Kidney tubule cell (primary cell): Measurements from ENCODE around the gene ZFP14.

Experiments
- DNase-seq: peaks from one replicate; pipeline ENCODE4 v3.0.0-alpha.2; 2018; ENCODE audit warnings: low spot score

ZFP14 gene

DNA sequence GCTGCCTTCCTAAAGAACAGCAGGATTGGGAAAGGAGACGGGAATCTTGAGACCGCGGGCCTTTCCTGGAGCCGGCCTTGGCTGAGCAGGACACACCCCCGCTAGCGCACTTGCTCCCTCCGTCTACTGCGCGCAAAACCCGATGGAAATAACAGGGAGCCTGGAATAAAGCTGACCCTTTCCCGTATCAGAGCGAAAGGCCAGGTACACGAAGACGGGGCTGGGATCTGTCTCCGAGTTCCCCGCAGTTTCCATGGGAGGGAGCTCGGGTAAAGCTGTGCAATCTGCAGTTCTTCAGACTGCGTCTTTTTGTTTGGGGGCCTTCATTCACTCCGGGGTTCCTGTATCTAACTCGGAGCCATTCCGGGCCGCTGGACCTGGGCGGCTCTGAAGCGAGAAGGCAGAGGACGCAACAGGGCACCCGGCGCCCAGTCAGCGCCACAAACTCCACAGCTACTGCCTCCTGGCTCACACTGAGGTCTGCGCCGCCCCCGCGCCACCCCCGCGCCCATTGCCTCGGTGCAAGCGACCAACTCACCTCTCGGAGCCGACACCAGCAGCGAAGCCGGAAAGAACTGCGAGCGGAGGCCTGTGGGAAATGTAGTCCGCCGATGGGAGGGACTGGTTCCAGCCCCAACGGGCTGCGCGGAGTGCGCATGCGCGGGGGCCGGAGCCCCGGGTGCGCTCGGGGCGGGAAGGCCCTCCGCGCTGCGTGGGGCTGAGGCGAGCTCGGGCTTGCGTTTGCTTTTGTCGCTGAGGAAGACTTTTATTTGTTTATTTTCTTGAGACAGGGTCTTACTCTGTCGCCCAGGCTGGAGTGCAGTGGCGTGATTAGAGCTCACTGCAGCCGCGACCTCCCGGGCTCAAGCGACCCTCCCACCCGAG lies at the start of gene ZFP14:
Gene ZFP14 (minus strand): TSS at position 577 of the 885 bp plus-strand sequence. CDS start 11,309 bp downstream, outside the sequence.
- DNase-seq: peak; percentile 95

- no peak for DNase-seq
These were observed 44.9 kb upstream of the ZFP14 start for GRCh38 chr19:36423925-36424324.

DNA sequence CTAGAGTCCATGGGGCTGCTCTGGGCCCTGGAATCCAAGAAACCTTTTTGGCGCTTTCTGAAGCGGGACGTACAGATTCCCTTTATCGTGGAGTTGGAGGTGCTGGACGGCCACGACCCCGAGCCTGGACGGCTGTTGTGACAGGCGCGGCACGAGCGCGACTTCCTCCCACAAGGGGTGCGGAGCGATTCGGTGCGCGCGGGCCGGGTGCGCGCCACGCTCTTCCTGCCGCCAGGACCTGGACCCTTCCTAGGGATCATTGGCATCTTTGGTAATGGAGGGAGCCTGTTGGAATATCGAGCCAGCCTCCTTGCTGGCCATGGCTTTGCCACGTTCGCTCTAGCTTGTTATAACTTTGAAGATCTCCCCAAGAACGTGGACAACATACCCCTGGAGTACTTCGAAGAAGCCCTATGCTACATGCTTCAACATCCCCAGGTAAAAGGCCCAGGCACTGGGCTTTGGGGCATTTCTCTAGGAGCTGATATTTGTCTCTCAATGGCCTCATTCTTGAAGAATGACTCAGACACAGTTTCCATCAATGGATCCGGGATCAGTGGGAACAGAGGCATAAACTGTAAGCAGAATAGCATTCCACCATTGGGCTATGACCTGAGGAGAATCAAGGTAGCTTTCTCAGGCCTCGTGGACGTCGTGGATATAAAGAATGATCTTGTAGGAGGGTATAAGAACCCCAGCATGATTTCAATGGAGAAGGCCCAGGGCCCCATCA lies 42.9 kb upstream of the ZFP14 start:
- peak; percentile 14 for DNase-seq

- DNase-seq: peak; percentile 21
These were observed 42.2 kb upstream of the ZFP14 start for GRCh38 chr19:36420961-36421748.

DNA sequence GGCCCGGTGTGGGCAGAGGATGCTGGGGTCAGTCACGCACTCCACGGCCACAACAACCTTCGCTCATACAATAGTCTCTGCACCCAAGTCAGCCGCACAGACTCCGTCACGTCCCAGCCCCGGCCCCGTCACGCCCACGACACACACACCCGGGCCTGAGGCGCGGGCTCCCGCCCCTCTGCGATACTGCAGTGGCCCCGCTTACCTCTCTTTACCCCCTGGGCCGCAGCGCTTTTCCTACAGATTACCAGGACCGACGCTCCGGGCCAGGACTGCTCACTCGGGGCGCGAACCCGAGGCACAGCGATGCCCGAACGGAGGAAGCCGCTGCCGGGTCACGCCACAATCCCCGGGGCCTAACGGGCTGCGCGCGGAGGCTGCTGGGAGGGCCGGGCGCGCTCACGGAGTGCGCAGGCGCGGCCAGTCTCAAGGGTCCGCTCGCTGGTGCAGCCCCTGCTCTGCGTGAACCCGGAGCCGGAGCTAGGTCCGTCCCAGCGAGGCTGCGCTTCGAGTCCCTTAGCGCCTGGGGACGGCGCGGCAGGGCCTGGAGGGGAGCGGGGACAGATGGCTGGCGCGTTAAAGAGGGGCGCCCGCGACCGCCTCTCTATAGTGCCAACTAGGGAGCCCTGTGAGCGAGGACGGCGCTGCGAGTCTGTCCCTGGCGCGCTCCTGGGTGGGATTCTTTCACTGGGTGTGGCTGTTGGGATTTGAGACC lies 39.4 kb upstream of the ZFP14 start, which contains the start of gene ZFP82:
Gene ZFP82 (minus strand): TSS at position 358 of the 715 bp plus-strand sequence. CDS start 8,855 bp downstream, outside the sequence.
- peak; percentile 70 for DNase-seq

DNA sequence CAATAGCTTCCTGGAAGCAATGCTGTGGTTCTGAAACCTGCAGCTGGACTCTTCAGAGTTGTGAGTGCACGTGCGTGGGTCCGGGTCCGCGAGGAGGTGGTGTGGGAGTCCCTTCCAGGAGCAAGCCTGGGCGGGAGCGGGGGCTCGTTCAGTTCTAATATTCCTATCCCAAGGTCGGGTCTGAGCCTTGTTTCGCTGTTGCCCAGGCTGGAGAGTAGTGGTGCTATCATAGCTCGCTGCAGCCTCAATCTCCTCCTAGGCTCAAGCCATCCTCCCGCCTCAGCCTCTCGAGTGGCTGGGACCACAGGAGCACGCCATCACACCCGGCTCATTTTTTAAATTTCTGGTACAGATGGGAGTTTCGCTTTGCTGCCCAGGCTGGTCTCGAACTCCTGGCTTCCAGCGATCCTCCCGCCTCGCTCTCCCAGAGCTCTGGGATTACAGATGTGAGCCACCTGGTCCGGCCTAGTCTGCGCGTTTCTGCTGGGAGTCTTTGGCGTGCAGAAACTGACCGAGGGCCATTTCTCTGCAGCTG lies 38.8 kb upstream of the ZFP14 start:
- DNase-seq: no peak

DNA sequence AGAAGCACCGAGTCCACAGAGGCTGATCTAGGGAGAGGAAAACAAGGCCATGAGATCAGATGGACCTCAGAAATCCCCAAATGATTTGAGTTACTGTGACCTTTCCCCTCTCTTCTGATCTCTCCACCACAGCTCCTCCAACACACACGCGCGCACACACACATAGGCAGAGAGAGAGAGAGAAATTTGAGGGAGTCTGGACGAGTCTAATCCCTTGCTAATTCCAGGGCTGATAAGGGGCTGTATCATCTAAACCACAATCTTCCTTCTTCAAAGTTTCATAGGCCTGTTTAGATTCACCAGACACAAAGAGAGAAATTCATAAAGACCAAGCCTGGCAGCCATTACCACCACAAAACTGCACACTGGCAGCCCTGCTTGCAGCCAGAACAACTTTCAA lies 30.8 kb upstream of the ZFP14 start:
- no peak for DNase-seq

DNA sequence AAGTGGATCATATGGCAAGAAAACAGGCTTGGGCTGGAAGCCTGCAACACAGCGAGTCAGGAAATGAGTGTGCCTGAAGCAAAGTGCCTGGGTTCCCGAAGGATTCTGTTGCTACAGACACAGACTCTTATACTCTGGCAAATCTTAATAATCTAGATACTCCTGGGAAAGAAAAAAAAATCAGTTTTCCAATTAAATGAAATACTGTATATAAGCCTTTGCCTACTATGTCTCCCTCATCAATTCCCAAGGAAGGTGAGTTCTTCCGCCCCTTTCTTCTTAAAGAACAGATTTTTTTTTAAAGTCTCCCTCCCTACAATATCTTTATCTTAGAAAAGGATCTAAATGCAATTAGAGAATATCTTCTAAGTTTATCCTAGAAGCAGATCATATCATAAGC lies 29.1 kb upstream of the ZFP14 start:
- DNase-seq: no peak

DNA sequence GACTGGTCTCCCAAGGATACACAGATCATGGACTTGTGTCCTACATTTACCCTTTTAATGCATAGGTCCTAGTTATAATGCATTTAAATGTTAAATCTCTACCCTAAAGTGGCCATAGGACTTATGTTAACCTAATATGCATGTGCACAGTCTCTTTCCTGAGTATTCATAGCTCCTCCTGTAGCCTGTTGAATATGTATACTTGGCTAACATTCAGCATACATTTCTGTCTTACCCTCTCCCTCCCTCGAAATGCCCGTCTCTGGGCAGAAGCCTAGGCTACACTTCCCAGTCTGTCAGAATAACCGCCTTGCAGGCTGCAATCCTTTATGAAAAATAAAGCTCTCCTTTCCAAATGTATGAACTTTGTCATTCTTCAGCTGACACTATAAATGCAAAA lies 25.5 kb upstream of the ZFP14 start:
- no peak for DNase-seq

GRCh38 chr19:36401475-36401874 lies 22.5 kb upstream of the ZFP14 start:
- no peak for DNase-seq

DNA sequence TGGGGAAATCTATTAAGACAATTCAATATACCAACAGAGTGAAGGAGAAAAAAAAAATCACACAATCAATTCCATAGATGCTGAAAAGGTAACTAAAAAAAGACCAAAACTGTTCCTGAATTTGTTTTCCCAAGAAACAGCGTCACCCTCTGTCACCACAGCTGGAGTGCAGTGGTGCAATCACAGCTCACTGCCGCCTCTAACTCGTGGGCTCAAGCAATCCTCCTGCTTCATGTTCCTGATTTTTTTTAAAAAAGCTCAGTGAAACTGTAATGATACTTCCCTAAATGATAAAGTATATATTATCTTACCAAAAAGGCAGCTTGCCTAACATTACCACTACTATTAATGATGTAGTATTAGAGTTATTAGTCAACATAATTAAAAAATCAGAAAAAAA lies 19.6 kb upstream of the ZFP14 start:
- no peak for DNase-seq

- no peak for DNase-seq
These were observed 14.1 kb upstream of the ZFP14 start for GRCh38 chr19:36392916-36393673.

DNA sequence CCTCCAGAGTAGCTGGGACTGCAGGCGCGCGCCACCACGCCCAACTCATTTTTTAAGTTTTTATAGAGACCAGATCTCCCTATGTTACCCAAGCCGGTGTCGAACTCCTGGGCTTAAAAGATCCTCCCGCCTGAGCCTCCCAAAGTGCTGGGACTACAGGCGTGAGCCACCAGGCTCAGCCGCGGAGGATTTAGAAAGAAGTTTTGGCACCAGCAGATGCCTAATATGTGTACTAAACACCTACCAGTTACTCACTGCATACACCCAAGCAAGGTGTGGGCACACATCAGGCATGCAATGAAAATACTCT lies 464 bp upstream of the ZFP14 start:
- no peak for DNase-seq

- no peak for DNase-seq
These were observed 1.3 kb downstream of the ZFP14 start for GRCh38 chr19:36377541-36378178.

DNA sequence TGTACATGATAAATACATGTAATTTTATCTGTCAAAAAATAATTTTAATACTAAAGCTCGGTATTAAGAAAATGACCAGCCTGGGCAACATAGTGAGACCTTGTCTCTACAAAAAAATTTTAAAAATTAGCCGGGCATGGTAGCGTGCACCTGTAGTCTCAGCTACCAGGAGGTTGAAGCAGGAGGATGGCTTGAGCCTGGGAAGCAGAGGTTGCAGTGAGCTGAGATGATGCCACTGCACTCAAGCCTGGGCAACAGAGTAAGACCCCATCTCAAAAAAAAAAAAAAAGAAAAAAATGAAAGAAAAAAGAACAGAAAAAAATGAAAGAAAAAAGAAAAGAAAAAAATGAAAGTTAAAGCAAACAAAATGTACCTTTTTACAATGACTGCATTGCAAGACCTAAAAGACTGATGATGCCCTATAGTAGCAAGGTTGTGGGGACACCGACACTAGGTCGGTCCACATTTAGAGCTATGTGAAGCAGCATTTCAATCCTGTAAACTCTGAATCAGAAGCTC lies 5.3 kb downstream of the ZFP14 start:
- DNase-seq: no peak

- DNase-seq: no peak
These were observed 7.1 kb downstream of the ZFP14 start for GRCh38 chr19:36371886-36372285.

- DNase-seq: no peak
These were observed 15.2 kb downstream of the ZFP14 start for GRCh38 chr19:36363845-36364244.

GRCh38 chr19:36340786-36341372 lies 38.1 kb downstream of the ZFP14 start:
- no peak for DNase-seq

GRCh38 chr19:36331353-36332228 lies 47.4 kb downstream of the ZFP14 start:
- peak; percentile 96 for DNase-seq
